Measurements from ENCODE around the gene RALA. TPM values are rescaled to one million over a fixed set of nuclear protein-coding genes. Genes with fewer than 3 reads are reported as not detected.
A peak's percentile ranks its signal among the peaks of the same experiment; 100 is the strongest.

RALA gene
- total and polyA plus RNA-seq, 11 donors = 13.5 to 37.1 (median 23.4) TPM

- H3K36me3 ChIP-seq = peaks cover 0 to 24% (median 0%) of the 10 kb centered on the region in 9 donors
- peaks cover 0 to 4% (median 0%) of the 10 kb centered on the region in 12 donors for H3K4me1 ChIP-seq
- no peak overlapping the region for H3K27ac ChIP-seq
- WGBS, 4 donors = 17 to 23% (median 19%) methylated on average over 8 of the region's 8 CpGs
- no peaks in the 10 kb centered on the region for H3K9me3 ChIP-seq
- DNase-seq (peak; percentile 67 to 84 (median 75)), ATAC-seq (peak; percentile 74 to 95 (median 92))
- H3K27me3 ChIP-seq = no peaks in the 10 kb centered on the region
- intact Hi-C loops (cut with DNase I) = loop anchor here (1.0 to 10.0 kb wide), 9 partner anchors 42 to 474 kb away; partner anchors contain the start of gene RALA (in 2 of the 10)
- H3K4me3 ChIP-seq = no peak overlapping the region
- TF ChIP-seq CTCF (IDR thresholded peaks at IDR 0.05) (peak; percentile 79 to 92 (median 86)), POLR2A (IDR thresholded peaks at IDR 0.05) (no peak)
Measured at GRCh38 chr7:39580149-39580874, 43.1 kb upstream of the RALA start.

GRCh38 chr7:39582536-39582935, 40.8 kb upstream of the RALA start:
- TF ChIP-seq POLR2A (IDR thresholded peaks at IDR 0.05) = no peak
- no peak for TF ChIP-seq CTCF (IDR thresholded peaks at IDR 0.05)
- Histone ChIP-seq H3K27ac (no peak overlapping the region), H3K27me3 (no peaks in the 10 kb centered on the region), H3K9me3 (no peaks in the 10 kb centered on the region), H3K36me3 (peaks cover 0 to 13% (median 0%) of the 10 kb centered on the region in 9 donors), H3K4me1 (peaks cover 0 to 4% (median 0%) of the 10 kb centered on the region in 12 donors), H3K4me3 (no peak overlapping the region)
- ATAC-seq = no peak
- no peak for DNase-seq
- 89 to 94% (median 92%) methylated on average over 2 of the region's 2 CpGs for WGBS, 4 donors
- intact Hi-C loops (cut with DNase I) = loop anchor here in 3 of 10 donors (5.0 to 10.0 kb wide), 4 partner anchors 40 to 472 kb away; partner anchors contain the start of gene RALA (in 1 of the 3)

GRCh38 chr7:39583539-39583938, 39.8 kb upstream of the RALA start:
- H3K9me3 ChIP-seq = no peaks in the 10 kb centered on the region
- TF ChIP-seq POLR2A (IDR thresholded peaks at IDR 0.05) = no peak
- TF ChIP-seq CTCF (IDR thresholded peaks at IDR 0.05) = no peak
- no peak overlapping the region for H3K27ac ChIP-seq
- H3K36me3 ChIP-seq = peaks cover 0 to 10% (median 0%) of the 10 kb centered on the region in 9 donors
- DNase-seq = no peak
- ATAC-seq = no peak
- peaks cover 0 to 6% (median 0%) of the 10 kb centered on the region in 12 donors for H3K4me1 ChIP-seq
- intact Hi-C loops (cut with DNase I) = loop anchor here in 3 of 10 donors (5.0 to 10.0 kb wide), 4 partner anchors 39 to 471 kb away; partner anchors contain the start of gene RALA (in 1 of the 3)
- no peaks in the 10 kb centered on the region for H3K27me3 ChIP-seq
- H3K4me3 ChIP-seq = no peak overlapping the region
- WGBS, 4 donors = 86 to 92% (median 90%) methylated on average over 2 of the region's 2 CpGs

- Histone ChIP-seq H3K4me3 (no peak overlapping the region), H3K4me1 (peaks cover 0 to 24% (median 11%) of the 10 kb centered on the region in 12 donors), H3K9me3 (no peaks in the 10 kb centered on the region), H3K36me3 (no peaks in the 10 kb centered on the region), H3K27me3 (no peaks in the 10 kb centered on the region), H3K27ac (no peak overlapping the region)
- no peak for ATAC-seq
- DNase-seq = no peak
- intact Hi-C loops (cut with DNase I) = loop anchor here in 1 of 10 donors (10.0 kb wide), 1 partner anchor 467 kb away; no protein-coding TSS in a partner anchor
- TF ChIP-seq POLR2A (IDR thresholded peaks at IDR 0.05) (no peak), CTCF (IDR thresholded peaks at IDR 0.05) (no peak)
Measured at GRCh38 chr7:39587393-39587792, 36.0 kb upstream of the RALA start.
